Choroid plexus epithelial cell (primary cell): ENCODE measurements around the gene TTLL5.

Source experiments
- DNase-seq: peaks from one replicate; pipeline ENCODE4 v3.0.0-alpha.2; 2010; ENCODE audit warnings: low read depth
- H3K4me3 ChIP-seq: 2 replicates; pipeline ENCODE4 v1.5.1; 2011; ENCODE audit warnings: low read depth, mild to moderate bottlenecking, control low read depth, low read length, moderate library complexity
- TF ChIP-seq, protein P1 (sequence below): conservative IDR thresholded peaks from 2 replicates; pipeline ENCODE4 v1.5.1; 2011; ENCODE audit warnings: low read depth, mild to moderate bottlenecking, control low read depth, inconsistent platforms, low read length, moderate library complexity

Gene TTLL5, protein sequence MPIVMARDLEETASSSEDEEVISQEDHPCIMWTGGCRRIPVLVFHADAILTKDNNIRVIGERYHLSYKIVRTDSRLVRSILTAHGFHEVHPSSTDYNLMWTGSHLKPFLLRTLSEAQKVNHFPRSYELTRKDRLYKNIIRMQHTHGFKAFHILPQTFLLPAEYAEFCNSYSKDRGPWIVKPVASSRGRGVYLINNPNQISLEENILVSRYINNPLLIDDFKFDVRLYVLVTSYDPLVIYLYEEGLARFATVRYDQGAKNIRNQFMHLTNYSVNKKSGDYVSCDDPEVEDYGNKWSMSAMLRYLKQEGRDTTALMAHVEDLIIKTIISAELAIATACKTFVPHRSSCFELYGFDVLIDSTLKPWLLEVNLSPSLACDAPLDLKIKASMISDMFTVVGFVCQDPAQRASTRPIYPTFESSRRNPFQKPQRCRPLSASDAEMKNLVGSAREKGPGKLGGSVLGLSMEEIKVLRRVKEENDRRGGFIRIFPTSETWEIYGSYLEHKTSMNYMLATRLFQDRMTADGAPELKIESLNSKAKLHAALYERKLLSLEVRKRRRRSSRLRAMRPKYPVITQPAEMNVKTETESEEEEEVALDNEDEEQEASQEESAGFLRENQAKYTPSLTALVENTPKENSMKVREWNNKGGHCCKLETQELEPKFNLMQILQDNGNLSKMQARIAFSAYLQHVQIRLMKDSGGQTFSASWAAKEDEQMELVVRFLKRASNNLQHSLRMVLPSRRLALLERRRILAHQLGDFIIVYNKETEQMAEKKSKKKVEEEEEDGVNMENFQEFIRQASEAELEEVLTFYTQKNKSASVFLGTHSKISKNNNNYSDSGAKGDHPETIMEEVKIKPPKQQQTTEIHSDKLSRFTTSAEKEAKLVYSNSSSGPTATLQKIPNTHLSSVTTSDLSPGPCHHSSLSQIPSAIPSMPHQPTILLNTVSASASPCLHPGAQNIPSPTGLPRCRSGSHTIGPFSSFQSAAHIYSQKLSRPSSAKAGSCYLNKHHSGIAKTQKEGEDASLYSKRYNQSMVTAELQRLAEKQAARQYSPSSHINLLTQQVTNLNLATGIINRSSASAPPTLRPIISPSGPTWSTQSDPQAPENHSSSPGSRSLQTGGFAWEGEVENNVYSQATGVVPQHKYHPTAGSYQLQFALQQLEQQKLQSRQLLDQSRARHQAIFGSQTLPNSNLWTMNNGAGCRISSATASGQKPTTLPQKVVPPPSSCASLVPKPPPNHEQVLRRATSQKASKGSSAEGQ (N-terminal part only)

DNA sequence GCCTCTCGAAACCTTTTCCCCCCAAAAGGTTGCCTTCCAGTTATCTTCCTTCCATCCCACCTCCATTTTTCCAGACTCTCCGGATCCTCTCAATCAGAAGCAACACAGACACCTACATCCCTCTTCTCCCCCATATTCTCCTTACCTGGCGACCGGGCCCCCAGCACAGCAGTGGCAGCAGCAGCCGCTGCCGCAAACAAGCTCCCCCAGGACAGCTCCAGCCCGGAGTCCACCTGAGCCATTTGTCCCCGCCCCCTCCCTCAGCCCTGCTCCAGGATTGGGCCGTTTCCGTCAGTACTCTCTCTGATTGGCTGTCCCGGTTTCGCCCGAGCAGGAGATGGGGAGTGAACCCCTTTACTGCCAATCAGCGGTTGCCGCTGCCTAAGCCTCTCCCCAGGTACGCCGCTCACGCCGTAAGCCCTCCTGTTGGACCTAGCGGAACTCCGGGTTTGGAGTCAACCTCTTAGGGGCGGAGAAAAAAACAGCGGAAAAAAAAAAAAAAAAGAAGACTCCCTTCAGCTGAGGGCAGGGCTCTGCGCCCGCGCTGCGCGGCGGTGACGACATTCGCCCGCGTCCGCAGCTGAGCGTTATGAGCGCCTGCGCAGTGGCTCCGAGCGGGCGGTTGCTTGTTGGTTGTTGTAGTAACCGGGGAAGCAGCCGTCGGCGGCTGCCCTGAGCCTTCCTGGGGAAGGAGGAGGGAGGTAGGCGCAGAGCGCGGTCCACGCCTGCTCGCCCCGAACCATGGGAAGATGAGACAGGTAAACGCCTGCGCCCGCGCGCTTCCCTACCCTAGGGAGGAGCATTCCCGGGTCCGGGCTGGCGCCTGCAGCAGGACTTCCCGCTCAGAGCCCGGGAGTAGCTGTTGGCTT lies at the start of gene TTLL5, which contains the start of gene ERG28:
Gene TTLL5, plus strand, starts transcription at position 617 of the 869 bp plus-strand sequence. CDS start 1,904 bp downstream, outside the sequence.
Gene ERG28, minus strand, starts transcription at position 247 of the 869 bp plus-strand sequence. CDS start 3,374 bp downstream, outside the sequence.
- peak; percentile 100 for DNase-seq
- peak within 1 kb of the TSS; percentile 97 for H3K4me3 ChIP-seq
- TF ChIP-seq, protein P1, sequence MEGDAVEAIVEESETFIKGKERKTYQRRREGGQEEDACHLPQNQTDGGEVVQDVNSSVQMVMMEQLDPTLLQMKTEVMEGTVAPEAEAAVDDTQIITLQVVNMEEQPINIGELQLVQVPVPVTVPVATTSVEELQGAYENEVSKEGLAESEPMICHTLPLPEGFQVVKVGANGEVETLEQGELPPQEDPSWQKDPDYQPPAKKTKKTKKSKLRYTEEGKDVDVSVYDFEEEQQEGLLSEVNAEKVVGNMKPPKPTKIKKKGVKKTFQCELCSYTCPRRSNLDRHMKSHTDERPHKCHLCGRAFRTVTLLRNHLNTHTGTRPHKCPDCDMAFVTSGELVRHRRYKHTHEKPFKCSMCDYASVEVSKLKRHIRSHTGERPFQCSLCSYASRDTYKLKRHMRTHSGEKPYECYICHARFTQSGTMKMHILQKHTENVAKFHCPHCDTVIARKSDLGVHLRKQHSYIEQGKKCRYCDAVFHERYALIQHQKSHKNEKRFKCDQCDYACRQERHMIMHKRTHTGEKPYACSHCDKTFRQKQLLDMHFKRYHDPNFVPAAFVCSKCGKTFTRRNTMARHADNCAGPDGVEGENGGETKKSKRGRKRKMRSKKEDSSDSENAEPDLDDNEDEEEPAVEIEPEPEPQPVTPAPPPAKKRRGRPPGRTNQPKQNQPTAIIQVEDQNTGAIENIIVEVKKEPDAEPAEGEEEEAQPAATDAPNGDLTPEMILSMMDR, result no peak

DNA sequence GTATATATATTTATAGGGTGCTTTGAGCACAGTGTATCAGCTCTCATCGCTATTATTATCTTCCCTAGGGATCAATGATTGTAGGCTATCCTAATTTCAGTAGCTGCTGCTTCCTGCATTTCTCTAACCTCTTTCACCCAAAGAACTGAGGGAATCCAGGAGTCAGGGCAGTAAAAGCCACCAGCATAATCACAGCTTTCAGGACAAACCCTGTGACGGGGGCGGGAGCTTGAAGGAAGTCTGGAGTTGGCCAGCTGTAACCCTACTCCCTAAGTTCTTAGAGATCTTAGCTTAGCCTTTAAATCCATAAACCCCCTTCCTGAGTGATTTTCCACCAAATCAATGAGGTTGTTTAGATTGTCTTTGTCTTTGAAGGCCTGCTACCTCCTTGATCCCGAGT lies 48.9 kb upstream of the TTLL5 start:
- H3K4me3 ChIP-seq, result no peak overlapping the region
- no peak for DNase-seq
- TF ChIP-seq, protein P1, result no peak

DNA sequence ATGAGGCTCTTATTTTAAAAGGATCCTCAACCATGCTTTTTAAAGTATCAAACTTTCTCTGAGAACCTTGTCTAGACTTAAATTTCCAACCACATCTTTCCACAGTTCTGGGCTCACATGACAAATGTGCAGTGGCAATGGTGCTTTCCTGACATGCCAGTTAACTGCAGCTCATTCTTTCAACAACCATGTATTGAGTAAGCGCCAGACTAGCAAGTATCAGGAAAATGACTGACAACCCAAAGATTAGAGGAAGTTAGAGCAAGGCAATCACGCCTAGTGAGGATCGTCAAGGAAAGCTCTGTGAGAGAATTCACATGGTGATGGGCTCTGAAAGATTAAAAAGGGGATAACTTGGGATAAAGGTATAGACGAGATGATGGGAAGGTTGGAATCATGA lies 46.9 kb upstream of the TTLL5 start:
- no peak overlapping the region for H3K4me3 ChIP-seq
- no peak for DNase-seq
- TF ChIP-seq, protein P1, result no peak

DNA sequence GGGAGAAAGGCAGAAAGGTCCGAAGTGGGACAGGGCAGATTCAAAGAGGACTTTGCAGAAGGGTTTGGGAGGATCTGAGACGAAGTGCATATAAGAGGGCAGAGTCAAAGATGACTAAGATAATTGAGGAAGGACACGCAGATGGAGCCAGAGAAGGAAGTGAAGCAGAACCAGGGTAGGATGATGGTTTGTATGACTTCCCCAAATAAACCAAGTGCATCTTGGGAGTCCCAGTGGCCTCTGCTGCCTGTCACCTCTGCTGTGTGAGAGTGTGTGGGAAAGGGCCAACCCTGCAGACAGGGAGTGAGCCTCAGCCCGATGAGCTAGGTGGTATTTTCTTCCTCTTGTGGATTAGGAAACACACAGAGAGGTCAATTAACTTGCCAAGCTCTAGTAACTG lies 45.8 kb upstream of the TTLL5 start:
- no peak overlapping the region for H3K4me3 ChIP-seq
- TF ChIP-seq, protein P1, result no peak
- no peak for DNase-seq

DNA sequence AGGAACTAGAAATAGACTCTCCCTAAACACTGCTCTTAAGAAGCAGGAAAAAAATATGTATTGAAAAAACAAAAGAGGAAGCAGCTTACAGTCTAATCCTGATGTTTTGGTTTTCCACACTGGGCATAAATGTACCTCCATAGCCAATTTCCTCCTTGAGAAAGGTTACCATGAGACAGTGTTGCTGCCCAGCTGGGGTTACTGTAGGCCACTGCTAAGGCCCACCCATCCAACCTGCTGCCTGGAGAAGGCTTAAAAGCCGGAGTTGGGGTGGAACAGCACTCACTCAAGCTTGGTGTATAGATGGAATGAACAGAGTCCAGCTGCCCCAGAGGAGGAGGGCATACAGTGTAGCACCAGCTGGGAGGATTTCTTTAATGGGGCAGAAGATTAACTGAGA lies 41.5 kb upstream of the TTLL5 start:
- no peak overlapping the region for H3K4me3 ChIP-seq
- DNase-seq, result no peak
- TF ChIP-seq, protein P1, result no peak

DNA sequence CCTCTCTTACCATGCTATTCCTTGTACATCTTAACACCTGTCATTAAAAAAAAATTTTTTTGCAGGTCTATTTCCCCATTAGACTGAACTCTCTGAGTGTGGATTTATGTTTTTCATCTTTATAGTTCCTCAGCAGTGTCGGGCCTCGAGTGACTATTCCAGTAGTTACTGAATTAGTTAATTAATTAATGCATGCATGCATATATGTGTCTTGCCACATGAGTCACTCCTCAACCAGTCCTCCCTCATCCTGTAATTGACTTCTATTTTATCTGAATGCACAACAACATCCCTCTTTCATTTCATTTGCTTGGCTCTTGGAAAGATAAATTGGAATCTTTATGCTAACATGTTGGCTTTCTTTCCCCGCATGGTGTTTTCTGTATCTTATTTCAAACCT lies 36.0 kb upstream of the TTLL5 start:
- TF ChIP-seq, protein P1, result no peak
- H3K4me3 ChIP-seq, result no peak overlapping the region
- DNase-seq, result no peak
